Aorta (tissue), 5 donors: Measurements from ENCODE around the gene TGFB3. TPM values are rescaled to one million over a fixed set of nuclear protein-coding genes. Genes with fewer than 3 reads are reported as not detected.
"Not testable (repeated sequence)": the region's sequence is repeated elsewhere in the genome, so short reads cannot be mapped to it uniquely, and the experiment has no call there.

Experiments
- ATAC-seq: fragments of 200-7000 bp; cut with Tn5 transposase; one replicate; pipeline ENCODE4 v1.9.1; 2022; ENCODE audit warnings: moderate library complexity; ENCODE audit not compliant: low FRiP score
- DNase-seq, 2 donors: peaks; one replicate each; pipeline ENCODE4 v3.0.0-alpha.2; 2020
- H3K27ac ChIP-seq, 2 donors: one replicate each; pipeline ENCODE4 v1.5.1; 2013; ENCODE audit warnings: low read length in 2 of 2, mild to moderate bottlenecking in 2 of 2, moderate library complexity in 2 of 2, control low read depth in 1 of 2, inconsistent platforms in 1 of 2, low read depth in 1 of 2
- H3K27me3 ChIP-seq, 2 donors: one replicate each; pipeline ENCODE4 v1.6.1; 2013; ENCODE audit warnings: control low read depth in 1 of 2, low read length in 1 of 2, mild to moderate bottlenecking in 1 of 2, moderate library complexity in 1 of 2; ENCODE audit not compliant: insufficient read depth in 2 of 2, control insufficient read depth in 1 of 2
- H3K36me3 ChIP-seq, 2 donors: one replicate each; pipeline ENCODE4 v1.6.1; 2013; ENCODE audit warnings: control low read depth in 1 of 2, low read length in 1 of 2, mild to moderate bottlenecking in 1 of 2; ENCODE audit not compliant: insufficient read depth in 2 of 2, control insufficient read depth in 1 of 2
- H3K4me1 ChIP-seq, 2 donors: one replicate each; pipeline ENCODE4 v1.6.1; 2013; ENCODE audit warnings: low read length in 2 of 2, control low read depth in 1 of 2, mild to moderate bottlenecking in 1 of 2, moderate library complexity in 1 of 2; ENCODE audit not compliant: insufficient read depth in 2 of 2, control insufficient read depth in 1 of 2
- H3K4me3 ChIP-seq, 2 donors: one replicate each; pipeline ENCODE4 v1.5.1; 2013; ENCODE audit warnings: low read length in 2 of 2, control low read depth in 1 of 2, mild to moderate bottlenecking in 1 of 2
- H3K9me3 ChIP-seq: one replicate; pipeline ENCODE4 v1.6.1; 2013; ENCODE audit warnings: mild to moderate bottlenecking, low read length; ENCODE audit not compliant: control insufficient read depth
- WGBS, 2 donors: extraction: QIAGEN DNeasy Blood & Tissue Kit; methylation state at CpG; one replicate each; pipeline ENCODE4 v1.1.7; 2013; 5-methylcytosine and 5-hydroxymethylcytosine counted together
- intact Hi-C, 2 donors: fragments of 100-400 bp; cut with DNase I; formaldehyde crosslinking; loops; one replicate each; pipeline versions ENCODE4 v1.14.2 to v1.15.0; 2022
- polyA plus RNA-seq, 2 donors: library from polyadenylated mRNA; stranded (reverse); fragments of 200-250 nt; gene quantifications; one replicate each; pipeline ENCODE4 v1.2.3, GENCODE V29; 2013
- total RNA-seq, 2 donors: library from RNA; stranded (reverse); fragmentation: NEBNext Ultra II Directional; extraction: Animal tissue kit (Norgen Biotek cat#: 25700); gene quantifications; one replicate each; pipeline ENCODE4 v1.2.1, GENCODE V29; 2021
- donor health status: healthy with polysubstance abuse.
- donor health status: Bipolar disorder and iron deficiency.
- donor health status: DM: no; HTN: no; CAD: no.
- donor health status: DM: no; HTN: no; CAD: no.
- donor health status: DM: yes; HTN: yes; CAD: no.

Gene TGFB3
- total and polyA plus RNA-seq, 4 donors = 30.2 to 405 (median 94.2) TPM

- intact Hi-C loops = no loop called here
- Histone ChIP-seq H3K27ac (no peak overlapping the region), H3K36me3 (no peaks in the 10 kb centered on the region), H3K9me3 (no peaks in the 10 kb centered on the region), H3K4me3 (no peak overlapping the region), H3K4me1 (no peaks in the 10 kb centered on the region), H3K27me3 (no peaks in the 10 kb centered on the region)
- ATAC-seq (no peak), DNase-seq (no peak)
- 49 to 50% methylated on average over 2 of the region's 2 CpGs for WGBS, 2 donors
Measured at GRCh38 chr14:75933712-75934296, 48.0 kb downstream of the TGFB3 start.

- H3K27me3 ChIP-seq = no peaks in the 10 kb centered on the region
- no peak overlapping the region for H3K4me3 ChIP-seq
- 61 to 72% methylated on average over 5 of the region's 5 CpGs for WGBS, 2 donors
- intact Hi-C loops = no loop called here
- no peak for ATAC-seq
- no peaks in the 10 kb centered on the region for H3K9me3 ChIP-seq
- no peak for DNase-seq
- no peaks in the 10 kb centered on the region for H3K36me3 ChIP-seq
- H3K4me1 ChIP-seq = no peaks in the 10 kb centered on the region
- H3K27ac ChIP-seq = no peak overlapping the region
Measured at GRCh38 chr14:75928690-75929181, 53.1 kb downstream of the TGFB3 start.

- Histone ChIP-seq H3K9me3 (no peaks in the 10 kb centered on the region), H3K4me1 (no peaks in the 10 kb centered on the region), H3K27me3 (no peaks in the 10 kb centered on the region), H3K36me3 (no peaks in the 10 kb centered on the region), H3K4me3 (no peak overlapping the region), H3K27ac (no peak overlapping the region)
- ATAC-seq (no peak), DNase-seq (no peak)
- intact Hi-C loops = no loop called here
- WGBS, 2 donors = 79% methylated on average over 6 of the region's 6 CpGs
Measured at GRCh38 chr14:75927564-75928087, 54.2 kb downstream of the TGFB3 start.

- no peak overlapping the region for H3K27ac ChIP-seq
- H3K9me3 ChIP-seq = no peaks in the 10 kb centered on the region
- H3K4me3 ChIP-seq = no peak overlapping the region
- H3K4me1 ChIP-seq = no peaks in the 10 kb centered on the region
- no peaks in the 10 kb centered on the region for H3K27me3 ChIP-seq
- 94 to 97% methylated on average over 4 of the region's 4 CpGs for WGBS, 2 donors
- H3K36me3 ChIP-seq = no peaks in the 10 kb centered on the region
- no peak for ATAC-seq
- DNase-seq = no peak
- intact Hi-C loops = no loop called here
Measured at GRCh38 chr14:75926431-75927115, 55.2 kb downstream of the TGFB3 start.

DNA sequence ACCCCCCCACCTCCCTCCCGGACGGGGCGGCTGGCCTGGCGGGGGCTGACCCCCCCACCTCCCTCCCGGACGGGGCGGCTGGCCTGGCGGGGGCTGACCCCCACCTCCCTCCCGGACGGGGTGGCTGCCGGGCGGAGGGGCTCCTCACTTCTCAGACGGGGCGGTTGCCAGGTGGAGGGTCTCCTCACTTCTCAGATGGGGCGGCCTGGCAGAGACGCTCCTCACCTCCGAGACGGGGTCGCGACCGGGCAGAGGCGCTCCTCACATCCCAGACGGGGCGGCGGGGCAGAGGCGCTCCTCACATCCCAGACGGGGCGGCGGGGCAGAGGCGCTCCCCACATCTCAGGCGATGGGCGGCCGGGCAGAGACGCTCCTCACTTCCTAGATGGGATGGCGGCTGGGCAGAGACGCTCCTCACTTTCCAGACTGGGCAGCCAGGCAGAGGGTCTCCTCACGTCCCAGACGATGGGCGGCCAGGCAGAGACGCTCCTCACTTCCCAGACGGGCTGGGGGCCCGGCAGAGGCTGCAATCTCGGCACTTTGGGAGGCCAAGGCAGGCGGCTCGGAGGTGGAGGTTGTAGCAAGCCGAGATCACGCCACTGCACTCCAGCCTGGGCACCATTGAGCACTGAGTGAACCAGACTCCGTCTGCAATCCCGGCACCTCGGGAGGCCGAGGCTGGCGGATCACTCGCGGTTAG, 56.5 kb downstream of the TGFB3 start:
- WGBS, 2 donors = 95 to 96% methylated on average over 33 to 51 of the region's 54 CpGs
- H3K36me3 ChIP-seq, H3K27ac ChIP-seq, H3K4me1 ChIP-seq, DNase-seq, H3K4me3 ChIP-seq, ATAC-seq, intact Hi-C loops, H3K9me3 ChIP-seq, H3K27me3 ChIP-seq: not testable (repeated sequence)

DNA sequence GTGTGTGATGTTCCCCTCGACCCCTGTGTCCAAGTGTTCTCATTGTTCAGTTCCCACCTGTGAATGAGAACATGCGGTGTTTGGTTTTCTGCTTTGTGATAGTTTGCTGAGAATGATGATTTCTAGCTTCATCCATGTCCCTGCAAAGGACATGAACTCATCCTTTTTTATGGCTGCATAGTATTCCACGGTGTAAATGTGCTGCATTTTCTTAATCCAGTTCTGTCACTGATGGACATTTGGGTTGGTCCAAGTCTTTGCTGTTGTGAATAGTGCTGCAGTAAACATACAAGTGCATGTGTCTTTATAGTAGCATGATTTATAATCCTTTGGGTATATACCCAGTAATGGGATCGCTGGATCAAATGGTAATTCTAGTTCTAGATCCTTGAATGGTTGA, 61.4 kb downstream of the TGFB3 start:
- H3K27me3 ChIP-seq, H3K27ac ChIP-seq, DNase-seq, ATAC-seq, H3K4me1 ChIP-seq, intact Hi-C loops, H3K9me3 ChIP-seq, H3K4me3 ChIP-seq, H3K36me3 ChIP-seq: not testable (repeated sequence)
- 85 to 98% methylated on average over 4 of the region's 4 CpGs for WGBS, 2 donors

- no peaks in the 10 kb centered on the region for H3K36me3 ChIP-seq
- no peaks in the 10 kb centered on the region for H3K9me3 ChIP-seq
- DNase-seq (no peak), ATAC-seq (no peak)
- intact Hi-C loops = no loop called here
- no peak overlapping the region for H3K27ac ChIP-seq
- WGBS, 2 donors = 71 to 77% methylated on average over 1 of the region's 1 CpG
- no peaks in the 10 kb centered on the region for H3K4me1 ChIP-seq
- no peak overlapping the region for H3K4me3 ChIP-seq
- no peaks in the 10 kb centered on the region for H3K27me3 ChIP-seq
Measured at GRCh38 chr14:75917946-75918335, 63.9 kb downstream of the TGFB3 start.

DNA sequence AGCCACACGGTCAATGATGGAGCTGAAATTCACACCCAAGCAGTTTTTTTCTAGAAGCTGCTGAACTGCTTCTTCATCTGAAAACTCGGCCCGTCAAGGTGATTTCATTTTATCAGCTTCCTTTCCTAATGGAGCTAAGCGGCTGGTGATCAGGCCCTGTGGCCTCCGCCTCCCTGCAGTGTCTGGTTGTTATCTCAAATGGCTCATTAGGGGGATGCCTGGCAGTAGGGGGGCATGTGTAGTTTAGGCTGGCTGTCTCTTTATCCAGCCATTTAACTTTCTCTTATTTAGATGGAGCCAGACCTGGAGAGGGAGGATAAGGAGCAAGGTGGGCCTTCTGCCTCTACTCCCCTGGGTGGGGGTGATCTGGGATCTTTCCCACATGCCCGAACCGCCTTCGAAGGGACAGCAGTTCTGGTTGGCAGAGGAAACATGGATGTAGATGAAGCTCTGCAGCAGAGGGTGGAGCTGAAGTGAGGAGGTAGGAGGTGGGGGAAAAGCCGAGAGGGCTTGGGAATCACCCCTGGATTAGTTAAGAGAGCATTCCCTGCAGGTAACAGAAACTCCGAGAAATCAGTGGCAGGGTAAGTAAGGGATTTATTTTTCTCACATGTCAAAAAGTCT, 64.4 kb downstream of the TGFB3 start:
- intact Hi-C loops = no loop called here
- no peak for ATAC-seq
- H3K4me3 ChIP-seq = no peak overlapping the region
- no peaks in the 10 kb centered on the region for H3K4me1 ChIP-seq
- H3K27me3 ChIP-seq = no peaks in the 10 kb centered on the region
- no peak overlapping the region for H3K27ac ChIP-seq
- H3K36me3 ChIP-seq = no peaks in the 10 kb centered on the region
- H3K9me3 ChIP-seq = no peaks in the 10 kb centered on the region
- 89 to 90% methylated on average over 10 of the region's 10 CpGs for WGBS, 2 donors
- DNase-seq = no peak
